Coronary artery (tissue), 2 donors: ENCODE data around the gene CBARP.

ENCODE experiments used
- DNase-seq: peaks from one replicate; pipeline ENCODE4 v3.0.0-alpha.2; 2017; ENCODE audit warnings: low spot score
- H3K27ac ChIP-seq, 2 donors: fragments of 200-600 bp; sonication (generic); one replicate each; pipeline ENCODE4 v1.5.1; 2016 to 2019
- H3K4me3 ChIP-seq: fragments of 200-600 bp; sonication (generic); 2 replicates; pipeline ENCODE4 v1.5.1; 2016; ENCODE audit warnings: mild to moderate bottlenecking, moderate library complexity
- CTCF ChIP-seq: fragments of 200-600 bp; sonication (generic); IDR thresholded peaks from one replicate; pipeline ENCODE4 v1.5.1; 2019; ENCODE audit warnings: antibody characterized with exemption

CBARP gene

GRCh38 chr19:1274852-1275259, 37.1 kb upstream of the CBARP start:
- peak overlapping the region; percentile 83 for H3K4me3 ChIP-seq
- TF ChIP-seq CTCF: no peak
- DNase-seq: peak; percentile 82
- peak overlapping the region; percentile 92 to 97 for H3K27ac ChIP-seq

- DNase-seq: no peak
- TF ChIP-seq CTCF: no peak
- Histone ChIP-seq H3K4me3 (peak overlapping the region; percentile 83), H3K27ac (peak overlapping the region; percentile 92 to 97)
Observed at GRCh38 chr19:1274081-1274851, 36.5 kb upstream of the CBARP start.

DNA sequence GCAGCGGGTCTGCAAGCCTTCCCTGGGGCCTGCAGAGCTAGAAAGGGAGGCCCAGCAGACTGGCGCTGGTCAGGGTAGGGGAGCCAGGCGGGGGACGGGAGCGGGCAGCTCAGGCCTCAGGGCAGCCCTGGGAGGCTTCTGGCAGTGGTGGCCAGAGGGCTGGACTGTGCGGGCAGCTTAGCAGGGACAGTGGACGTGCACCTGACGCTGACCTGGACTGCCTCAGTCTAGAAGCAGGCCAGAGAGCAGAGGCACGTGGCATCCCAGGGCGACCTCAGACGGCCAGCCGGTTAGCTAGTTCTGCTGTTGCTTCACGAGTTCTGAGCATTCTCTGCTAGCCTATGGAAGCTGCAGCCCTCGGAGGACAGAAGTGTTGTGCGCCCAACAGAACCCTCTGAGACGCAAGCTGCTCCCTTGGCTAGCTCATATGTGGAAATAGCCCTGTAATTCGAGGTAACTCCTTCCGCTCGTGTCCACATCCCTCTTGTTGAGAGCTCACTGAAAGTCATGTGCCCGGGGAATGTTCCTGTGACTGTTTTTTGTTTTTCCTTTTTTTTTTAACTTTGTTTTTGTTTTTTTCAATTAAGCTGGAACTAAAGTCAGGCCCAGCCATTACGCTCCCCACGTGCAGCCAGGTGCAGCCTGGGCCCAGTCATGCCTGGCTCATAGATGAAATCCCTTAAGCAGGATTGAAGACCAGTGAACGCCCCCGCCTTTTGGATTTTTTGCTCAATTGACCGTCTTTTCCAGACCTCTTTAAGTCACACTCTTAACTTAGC, 35.6 kb upstream of the CBARP start:
- peak overlapping the region in 1 of 2 donors; percentile 23 for H3K27ac ChIP-seq
- DNase-seq: no peak
- H3K4me3 ChIP-seq: peak overlapping the region; percentile 33
- TF ChIP-seq CTCF: no peak

- no peak for TF ChIP-seq CTCF
- Histone ChIP-seq H3K4me3 (peak overlapping the region; percentile 92), H3K27ac (peak overlapping the region; percentile 99 to 100)
- DNase-seq: no peak
Observed at GRCh38 chr19:1272423-1273262, 34.8 kb upstream of the CBARP start.

DNA sequence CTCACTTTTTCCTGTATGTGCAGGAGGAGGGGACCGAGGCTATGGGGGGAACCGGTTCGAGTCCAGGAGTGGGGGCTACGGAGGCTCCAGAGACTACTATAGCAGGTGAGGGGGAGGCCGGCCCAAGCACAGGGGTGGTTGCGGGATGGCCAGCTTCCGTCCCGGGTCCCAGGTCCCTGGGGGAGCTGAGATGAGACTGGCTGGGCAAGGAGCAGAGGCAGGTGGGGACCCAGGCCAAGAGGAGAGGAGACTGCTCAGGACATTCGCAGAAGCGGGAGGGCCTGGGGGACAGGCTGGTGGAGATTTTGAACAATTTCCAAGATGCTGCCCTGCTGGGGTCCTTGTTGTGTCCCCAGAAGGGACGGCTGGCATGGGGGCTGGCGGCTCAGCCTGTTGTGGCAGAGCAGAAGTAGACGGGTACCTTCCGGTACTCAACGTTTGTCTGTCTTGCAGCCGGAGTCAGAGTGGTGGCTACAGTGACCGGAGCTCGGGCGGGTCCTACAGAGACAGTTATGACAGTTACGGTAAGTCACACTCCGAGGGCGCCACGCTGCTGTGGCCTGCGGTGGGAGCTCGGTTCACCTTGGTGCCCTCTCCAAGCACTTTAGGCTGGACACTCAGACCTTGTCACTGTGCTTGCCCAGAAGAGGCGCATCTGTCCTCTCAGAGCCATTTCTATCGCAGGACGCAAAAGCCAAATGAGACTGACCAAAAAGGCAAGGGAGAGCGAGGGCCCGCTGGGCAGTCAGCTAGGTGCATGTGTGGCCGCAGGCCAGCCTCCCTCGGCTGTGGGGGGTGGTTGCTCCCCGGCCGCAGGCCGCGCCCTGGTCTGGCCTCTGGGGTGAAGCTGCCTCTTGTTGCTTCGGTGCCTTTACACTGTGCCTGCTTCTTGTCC, 34.0 kb upstream of the CBARP start:
- peak overlapping the region; percentile 99 to 100 for H3K27ac ChIP-seq
- DNase-seq: no peak
- no peak for TF ChIP-seq CTCF
- peak overlapping the region; percentile 92 for H3K4me3 ChIP-seq
